HCT116 (cell line): Measurements from ENCODE around the gene RNF111.

Experiments
- CTCF ChIP-seq, 3 experiments: fragments of 200-600 bp in 1 of 3; sonication (generic) in 1 of 3; IDR thresholded peaks in 2 of 3; conservative IDR thresholded peaks in 1 of 3; 2 replicates each; pipeline ENCODE4 v1.5.1; 2012 to 2017; ENCODE audit warnings: low read depth in 2 of 3, low read length in 2 of 3, antibody characterized with exemption in 1 of 3, borderline replicate concordance in 1 of 3, control low read depth in 1 of 3, mild to moderate bottlenecking in 1 of 3, mixed read lengths in 1 of 3, mixed run types in 1 of 3, moderate library complexity in 1 of 3; ENCODE audit not compliant: insufficient read depth in 1 of 3
- EZH2 ChIP-seq: fragments of 200-600 bp; sonication (generic); IDR thresholded peaks from 2 replicates; pipeline ENCODE4 v1.6.1; 2017; ENCODE audit warnings: antibody characterized with exemption, mixed run types
- POLR2A ChIP-seq: IDR thresholded peaks from 2 replicates; pipeline ENCODE4 v1.7.0; 2011; ENCODE audit warnings: borderline replicate concordance; ENCODE audit not compliant: insufficient read depth, insufficient read length; ENCODE audit errors: extremely low read depth
- POLR2AphosphoS5 ChIP-seq: IDR thresholded peaks from 2 replicates; pipeline ENCODE4 v1.6.1; 2011; ENCODE audit warnings: mild to moderate bottlenecking, low read depth, low read length, moderate library complexity
- REST ChIP-seq: IDR thresholded peaks from 2 replicates; pipeline ENCODE4 v1.6.1; 2012; ENCODE audit warnings: low read depth
- SIN3A ChIP-seq: IDR thresholded peaks from 2 replicates; pipeline ENCODE4 v1.6.1; 2012; ENCODE audit warnings: low read depth
- TCF7L2 ChIP-seq: IDR thresholded peaks from 2 replicates; pipeline ENCODE4 v1.7.0; 2011; ENCODE audit warnings: borderline replicate concordance, inconsistent platforms; ENCODE audit not compliant: insufficient read depth, insufficient read length; ENCODE audit errors: extremely low read depth

GRCh38 chr15:58999694-59000093 lies 12.2 kb downstream of the RNF111 start:
- TF ChIP-seq CTCF (IDR thresholded peaks at IDR 0.05 in 2 of 3, conservative IDR thresholded peaks at IDR 0.05 in 1 of 3; ENCODE audit: borderline replicate concordance in 1 of 3, insufficient read depth in 1 of 3, low read depth in 2 of 3, low read length in 2 of 3) = no peak
- TF ChIP-seq REST = no peak
- TF ChIP-seq POLR2AphosphoS5 = no peak
- TF ChIP-seq POLR2A = no peak
- no peak for TF ChIP-seq TCF7L2
- TF ChIP-seq SIN3A = no peak
- no peak for TF ChIP-seq EZH2
